Measurements from ENCODE around the gene BANP.

GRCh38 chr16:88048985-88049384 lies 97.8 kb downstream of the BANP start:
- TF ChIP-seq EZH2 (IDR thresholded peaks at IDR 0.05; ENCODE audit: low read depth, low read length, severe bottlenecking) = no peak
- no peak for TF ChIP-seq EGR1 (IDR thresholded peaks at IDR 0.05; ENCODE audit: borderline replicate concordance, low read depth, low read length)
- TF ChIP-seq JUN (IDR thresholded peaks at IDR 0.05; ENCODE audit: low read depth, low read length) = no peak
- TF ChIP-seq, protein P1, sequence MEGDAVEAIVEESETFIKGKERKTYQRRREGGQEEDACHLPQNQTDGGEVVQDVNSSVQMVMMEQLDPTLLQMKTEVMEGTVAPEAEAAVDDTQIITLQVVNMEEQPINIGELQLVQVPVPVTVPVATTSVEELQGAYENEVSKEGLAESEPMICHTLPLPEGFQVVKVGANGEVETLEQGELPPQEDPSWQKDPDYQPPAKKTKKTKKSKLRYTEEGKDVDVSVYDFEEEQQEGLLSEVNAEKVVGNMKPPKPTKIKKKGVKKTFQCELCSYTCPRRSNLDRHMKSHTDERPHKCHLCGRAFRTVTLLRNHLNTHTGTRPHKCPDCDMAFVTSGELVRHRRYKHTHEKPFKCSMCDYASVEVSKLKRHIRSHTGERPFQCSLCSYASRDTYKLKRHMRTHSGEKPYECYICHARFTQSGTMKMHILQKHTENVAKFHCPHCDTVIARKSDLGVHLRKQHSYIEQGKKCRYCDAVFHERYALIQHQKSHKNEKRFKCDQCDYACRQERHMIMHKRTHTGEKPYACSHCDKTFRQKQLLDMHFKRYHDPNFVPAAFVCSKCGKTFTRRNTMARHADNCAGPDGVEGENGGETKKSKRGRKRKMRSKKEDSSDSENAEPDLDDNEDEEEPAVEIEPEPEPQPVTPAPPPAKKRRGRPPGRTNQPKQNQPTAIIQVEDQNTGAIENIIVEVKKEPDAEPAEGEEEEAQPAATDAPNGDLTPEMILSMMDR (IDR thresholded peaks at IDR 0.05; ENCODE audit: control extremely low read depth in 1 of 3, insufficient read depth in 1 of 3, low read depth in 1 of 3, low read length in 3 of 3) = no peak
- TF ChIP-seq CREB1 (IDR thresholded peaks at IDR 0.05) = no peak
- no peak for TF ChIP-seq PHF8 (conservative IDR thresholded peaks at IDR 0.05; ENCODE audit: low read depth, low read length)
- no peak for TF ChIP-seq POLR2A (IDR thresholded peaks at IDR 0.05; ENCODE audit: control extremely low read depth in 1 of 2, low read depth in 2 of 2, low read length in 2 of 2)
- TF ChIP-seq NANOG (IDR thresholded peaks at IDR 0.05; ENCODE audit: insufficient read depth, low read depth, low read length, poor library complexity, severe bottlenecking) = no peak
- no peak for TF ChIP-seq CHD2 (IDR thresholded peaks at IDR 0.05; ENCODE audit: low read length)
